Right lobe of liver (tissue), 4 donors: Measurements from ENCODE around the gene RAB8B.

ENCODE experiments used
- CTCF ChIP-seq, 4 donors: fragments of 200-600 bp in 3 of 4; fragments of 450-650 bp in 1 of 4; IDR thresholded peaks; one replicate each; pipeline versions ENCODE4 v1.5.1 to v1.8.0; 2016 to 2022; ENCODE audit warnings: antibody characterized with exemption in 4 of 4, mild to moderate bottlenecking in 2 of 4
- POLR2A ChIP-seq: fragments of 450-650 bp; IDR thresholded peaks from one replicate; pipeline ENCODE4 v1.6.1; 2017; ENCODE audit warnings: antibody characterized with exemption, mild to moderate bottlenecking
- donor health status: DM: no; HTN: no; CAD: no.
- donor health status: DM: no; HTN: no; CAD: no.
- donor health status: DM: no; HTN: yes; CAD: no.

- TF ChIP-seq CTCF (IDR thresholded peaks at IDR 0.05) (no peak), POLR2A (peak; percentile 91)
Observed at GRCh38 chr15:63157118-63157843, 32.1 kb upstream of the RAB8B start, which contains the start of gene RPS27L.
